HEK293T (cell line): ENCODE results near the gene LIPE.

Source experiments
- CTCF ChIA-PET: fragments of 350-600 bp; formaldehyde crosslinking; extraction: SDS; loops from one replicate; lab custom pipeline; 2021; ENCODE audit warnings: antibody characterized with exemption, inconsistent platforms; lab: Yijun Ruan, JAX
- POLR2A ChIA-PET: fragments of 350-600 bp; formaldehyde crosslinking; extraction: SDS; loops from one replicate; lab custom pipeline; 2020; ENCODE audit warnings: antibody characterized with exemption, inconsistent platforms; lab: Yijun Ruan, JAX
- DNase-seq: peaks from one replicate; pipeline ENCODE4 v3.0.0; 2012; ENCODE audit warnings: mixed read lengths; ENCODE audit errors: extremely low spot score
- ARNT ChIP-seq: fragments of 450-650 bp; IDR thresholded peaks from 2 replicates; pipeline ENCODE4 v1.6.1; 2017; ENCODE audit warnings: mild to moderate bottlenecking
- BHLHE40 ChIP-seq: fragments of 450-650 bp; IDR thresholded peaks from 2 replicates; pipeline ENCODE4 v1.6.1; 2016; ENCODE audit warnings: mild to moderate bottlenecking, moderate library complexity, borderline replicate concordance
- CTBP1 ChIP-seq: fragments of 450-650 bp; IDR thresholded peaks from 2 replicates; pipeline ENCODE4 v1.6.1; 2016; ENCODE audit warnings: borderline replicate concordance
- ELF4 ChIP-seq: fragments of 450-650 bp; IDR thresholded peaks from 2 replicates; pipeline ENCODE4 v1.6.1; 2017; ENCODE audit warnings: antibody characterized with exemption
- FOXA1 ChIP-seq: fragments of 450-650 bp; IDR thresholded peaks from 2 replicates; pipeline ENCODE4 v1.6.1; 2016; ENCODE audit warnings: mild to moderate bottlenecking
- FOXK2 ChIP-seq: fragments of 450-650 bp; IDR thresholded peaks from 2 replicates; pipeline ENCODE4 v1.6.1; 2016; ENCODE audit warnings: mild to moderate bottlenecking
- FOXM1 ChIP-seq: fragments of 450-650 bp; IDR thresholded peaks from 2 replicates; pipeline ENCODE4 v1.6.1; 2017; ENCODE audit warnings: mild to moderate bottlenecking, borderline replicate concordance
- HDGF ChIP-seq: fragments of 450-650 bp; IDR thresholded peaks from 2 replicates; pipeline ENCODE4 v1.6.1; 2017; ENCODE audit warnings: antibody characterized with exemption, borderline replicate concordance
- L3MBTL2 ChIP-seq: fragments of 450-650 bp; conservative IDR thresholded peaks from 2 replicates; pipeline ENCODE4 v1.6.1; 2016; ENCODE audit warnings: mild to moderate bottlenecking
- LEF1 ChIP-seq: fragments of 450-650 bp; IDR thresholded peaks from 2 replicates; pipeline ENCODE4 v1.6.1; 2017; ENCODE audit warnings: mild to moderate bottlenecking, borderline replicate concordance
- NFRKB ChIP-seq: fragments of 450-650 bp; IDR thresholded peaks from 2 replicates; pipeline ENCODE4 v1.6.1; 2016; ENCODE audit warnings: mild to moderate bottlenecking, moderate library complexity
- SP1 ChIP-seq: fragments of 450-650 bp; IDR thresholded peaks from 2 replicates; pipeline ENCODE4 v1.6.1; 2017
- SUZ12 ChIP-seq: fragments of 450-650 bp; IDR thresholded peaks from 2 replicates; pipeline ENCODE4 v1.6.1; 2016; ENCODE audit warnings: mild to moderate bottlenecking
- TARDBP ChIP-seq: fragments of 450-650 bp; IDR thresholded peaks from 2 replicates; pipeline ENCODE4 v1.6.1; 2016
- ZNF384 ChIP-seq: fragments of 450-650 bp; IDR thresholded peaks from 2 replicates; pipeline ENCODE4 v1.6.1; 2016
- TF ChIP-seq, protein P1 (sequence below): fragments of 450-650 bp; IDR thresholded peaks from 2 replicates; pipeline ENCODE4 v1.6.1; 2016

The LIPE gene

DNA sequence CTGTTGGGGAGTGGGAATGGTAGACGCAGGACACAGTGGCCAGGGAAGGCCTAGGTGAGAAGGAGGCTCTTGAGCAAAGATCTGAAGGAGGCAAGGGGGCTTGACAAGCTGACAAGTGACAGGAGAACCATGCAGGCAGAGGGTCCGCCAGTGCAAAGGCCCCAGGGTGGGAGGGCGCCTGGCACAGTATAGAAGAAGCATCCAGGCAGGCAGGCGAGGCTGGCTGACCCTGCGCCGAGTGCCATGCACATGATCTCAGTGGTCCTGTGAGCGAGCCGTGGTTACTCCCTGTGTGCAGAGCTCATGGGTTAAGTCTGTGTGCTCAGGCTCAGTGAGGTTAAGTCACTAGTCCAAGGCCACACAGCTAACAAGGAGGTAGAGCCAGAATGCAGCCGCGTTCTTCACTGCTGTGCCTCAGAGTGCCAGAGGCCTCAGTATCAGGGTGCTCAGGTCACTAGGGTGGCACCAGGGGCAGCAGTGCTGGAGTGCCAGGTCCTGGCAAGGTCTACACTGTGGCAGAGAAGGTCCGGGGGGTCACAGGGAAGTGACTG is 52.3 kb downstream of the LIPE start:
- ChIA-PET CTCF (interaction anchor here (0.6 kb wide), 1 partner anchor 1797 kb away, joined by 4 read pairs; no protein-coding TSS in a partner anchor), POLR2A (no interaction called here)
- no peak for DNase-seq
- TF ChIP-seq, protein P1, sequence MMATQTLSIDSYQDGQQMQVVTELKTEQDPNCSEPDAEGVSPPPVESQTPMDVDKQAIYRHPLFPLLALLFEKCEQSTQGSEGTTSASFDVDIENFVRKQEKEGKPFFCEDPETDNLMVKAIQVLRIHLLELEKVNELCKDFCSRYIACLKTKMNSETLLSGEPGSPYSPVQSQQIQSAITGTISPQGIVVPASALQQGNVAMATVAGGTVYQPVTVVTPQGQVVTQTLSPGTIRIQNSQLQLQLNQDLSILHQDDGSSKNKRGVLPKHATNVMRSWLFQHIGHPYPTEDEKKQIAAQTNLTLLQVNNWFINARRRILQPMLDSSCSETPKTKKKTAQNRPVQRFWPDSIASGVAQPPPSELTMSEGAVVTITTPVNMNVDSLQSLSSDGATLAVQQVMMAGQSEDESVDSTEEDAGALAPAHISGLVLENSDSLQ: no peak
- no peak for TF ChIP-seq ZNF384
- no peak for TF ChIP-seq BHLHE40
- TF ChIP-seq SP1: no peak

DNA sequence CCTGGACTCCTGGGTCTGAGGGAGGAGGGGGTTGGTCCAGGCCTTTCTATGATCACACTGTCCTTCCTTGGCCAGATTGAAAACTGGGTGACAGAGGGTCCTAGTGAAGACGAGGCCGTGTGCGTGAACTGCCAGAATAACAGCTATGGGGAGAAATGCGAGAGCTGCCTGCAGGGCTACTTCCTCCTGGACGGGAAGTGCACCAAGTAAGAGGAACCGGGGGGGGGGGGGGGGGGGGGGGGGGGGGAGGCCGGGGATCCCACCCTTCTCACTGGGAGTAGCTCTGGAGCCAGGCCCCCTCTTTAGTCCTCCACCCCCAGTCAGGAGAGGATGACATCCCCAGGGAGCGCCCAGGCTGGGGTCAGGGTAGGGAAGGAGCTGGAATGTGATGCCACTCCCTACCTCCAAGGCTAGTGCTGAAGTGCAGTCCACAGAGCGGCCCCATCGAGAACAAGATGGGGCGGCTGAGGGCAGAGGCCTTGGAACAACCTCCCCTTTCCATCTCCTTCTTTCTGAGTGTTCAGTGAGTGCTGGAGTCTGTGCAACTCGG is 56.5 kb downstream of the LIPE start:
- ChIA-PET CTCF (interaction anchor here (0.5 to 0.6 kb wide), 2 partner anchors 149 to 161 kb away, joined by 3 to 4 read pairs; no protein-coding TSS in a partner anchor), POLR2A (interaction anchor here (1.1 kb wide), 1 partner anchor 26 kb away, joined by 3 read pairs; no protein-coding TSS in a partner anchor)

DNA sequence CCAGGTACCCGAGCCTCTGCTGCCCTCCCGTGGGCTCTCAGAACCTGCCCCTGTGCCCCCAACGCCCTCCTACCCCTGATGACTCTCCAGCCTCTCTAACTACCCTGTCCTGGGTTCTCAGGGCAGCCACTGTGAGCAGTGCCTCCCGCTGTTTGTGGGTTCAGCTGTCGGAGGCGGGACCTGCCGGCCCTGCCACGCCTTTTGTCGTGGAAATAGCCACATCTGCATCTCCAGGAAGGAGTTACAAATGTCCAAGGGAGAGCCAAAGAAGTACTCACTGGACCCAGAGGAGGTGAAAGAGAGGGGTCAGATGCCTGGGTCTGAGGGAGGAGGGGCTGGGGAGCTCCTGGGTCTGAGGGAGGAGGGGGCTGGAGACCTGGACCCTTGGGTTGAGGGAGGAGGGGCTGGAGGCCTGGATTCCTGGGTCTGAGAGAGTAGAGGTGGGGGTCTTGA is 57.1 kb downstream of the LIPE start:
- ChIA-PET POLR2A (no interaction called here), CTCF (no interaction called here)
- no peak for DNase-seq
- TF ChIP-seq HDGF (no peak), CTBP1 (no peak)

More for the DNA sequence above, 56.5 kb downstream of the LIPE start:
- TF ChIP-seq SUZ12: no peak
- TF ChIP-seq L3MBTL2: no peak
- TF ChIP-seq FOXM1: no peak
- TF ChIP-seq LEF1: no peak
- no peak for TF ChIP-seq NFRKB
- no peak for TF ChIP-seq FOXA1
- no peak for TF ChIP-seq CTBP1
- no peak for TF ChIP-seq ELF4
- TF ChIP-seq HDGF: no peak
- TF ChIP-seq, protein P1: no peak
- no peak for TF ChIP-seq ZNF384
- TF ChIP-seq FOXK2: no peak
- no peak for TF ChIP-seq TARDBP
- TF ChIP-seq BHLHE40: no peak
- no peak for DNase-seq

DNA sequence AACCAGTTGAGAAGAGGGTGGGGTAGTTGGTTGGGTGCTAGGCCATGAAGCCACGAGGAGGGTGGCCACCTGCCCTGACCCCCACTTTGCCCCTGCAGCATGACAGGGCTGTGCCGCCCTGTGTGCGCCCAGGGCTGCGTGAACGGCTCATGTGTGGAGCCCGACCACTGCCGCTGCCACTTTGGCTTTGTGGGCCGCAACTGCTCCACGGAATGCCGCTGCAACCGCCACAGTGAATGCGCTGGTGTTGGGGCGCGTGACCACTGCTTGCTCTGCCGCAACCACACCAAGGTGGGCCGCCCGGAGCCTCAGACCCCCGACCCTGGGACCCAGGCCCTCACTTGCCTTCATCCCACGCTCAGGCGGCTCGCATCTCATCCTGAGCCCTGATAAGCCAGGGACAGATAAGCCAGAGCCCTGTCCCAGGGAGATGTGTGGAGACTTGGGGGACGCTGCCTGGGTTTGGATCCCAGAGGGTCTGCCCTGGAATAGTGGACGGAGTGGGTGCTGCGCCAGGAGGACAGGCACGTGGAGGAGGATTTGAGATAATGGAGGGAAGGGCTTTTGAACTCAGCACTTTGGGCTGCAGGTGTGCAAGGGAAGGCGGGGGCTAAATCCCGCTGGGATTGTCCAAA is 57.6 kb downstream of the LIPE start:
- ChIA-PET POLR2A (no interaction called here), CTCF (no interaction called here)
- DNase-seq: no peak
- TF ChIP-seq FOXK2 (no peak), LEF1 (no peak), ZNF384 (no peak), FOXA1 (no peak), SP1 (no peak), TARDBP (no peak), NFRKB (no peak)

DNA sequence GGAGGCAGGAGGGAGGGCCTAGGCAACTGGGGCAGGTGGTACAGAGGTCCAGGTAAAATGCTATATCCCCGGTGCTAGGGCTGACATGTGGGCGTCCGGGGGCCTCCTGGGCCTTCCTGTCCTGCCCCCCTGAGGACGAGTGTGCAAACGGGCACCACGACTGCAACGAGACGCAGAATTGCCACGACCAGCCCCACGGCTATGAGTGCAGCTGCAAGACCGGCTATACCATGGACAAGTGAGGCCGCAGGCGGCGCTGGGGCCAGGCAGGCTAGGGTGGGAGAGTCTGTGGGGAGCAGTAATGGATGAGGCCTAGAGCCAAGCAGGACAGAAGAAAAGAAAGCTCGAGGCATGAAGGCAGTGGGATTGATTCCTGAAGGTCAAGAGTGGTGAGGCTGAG is 58.4 kb downstream of the LIPE start:
- ChIA-PET CTCF (no interaction called here), POLR2A (no interaction called here)
- no peak for DNase-seq
- TF ChIP-seq L3MBTL2 (no peak), ELF4 (no peak), BHLHE40 (no peak), ARNT (no peak), CTBP1 (no peak), SP1 (no peak), ZNF384 (no peak), TARDBP (no peak), NFRKB (no peak), FOXK2 (no peak), SUZ12 (no peak), LEF1 (no peak)
- TF ChIP-seq, protein P1: no peak

DNA sequence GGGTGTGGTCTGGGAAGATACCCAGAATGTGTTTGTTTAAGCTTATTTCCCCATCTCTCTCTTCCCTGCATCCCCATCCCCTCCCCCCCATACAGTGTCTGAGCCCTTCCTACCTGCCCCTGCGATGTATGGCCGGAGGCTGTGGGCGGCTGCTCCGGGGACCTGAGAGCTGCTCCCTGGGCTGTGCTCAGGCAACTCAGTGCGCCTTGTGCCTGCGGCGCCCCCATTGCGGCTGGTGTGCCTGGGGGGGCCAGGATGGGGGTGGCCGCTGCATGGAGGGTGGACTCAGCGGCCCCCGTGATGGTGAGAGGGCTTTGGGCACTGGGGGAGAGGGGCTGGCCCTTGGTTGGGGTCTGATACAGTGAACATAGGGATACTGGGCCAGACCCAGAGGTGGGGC is 58.8 kb downstream of the LIPE start:
- ChIA-PET CTCF (no interaction called here), POLR2A (no interaction called here)
- no peak for TF ChIP-seq FOXA1
- no peak for TF ChIP-seq CTBP1
- no peak for TF ChIP-seq LEF1
- no peak for TF ChIP-seq SP1
- no peak for TF ChIP-seq FOXM1
- TF ChIP-seq ZNF384: no peak
- TF ChIP-seq FOXK2: no peak
- TF ChIP-seq BHLHE40: no peak
- no peak for TF ChIP-seq ARNT
- no peak for DNase-seq
